ENCODE measurements around the gene CAPS2.

Gene CAPS2

GRCh38 chr12:75308279-75308678 lies 21.8 kb downstream of the CAPS2 start:
- no peak overlapping the region for H3K4me3 ChIP-seq (ENCODE audit: low read depth, low read length)
- no peak for TF ChIP-seq CTCF (conservative IDR thresholded peaks at IDR 0.05; ENCODE audit: low read depth, low read length)
- DNase-seq (ENCODE audit: low read depth) = no peak

- TF ChIP-seq CTCF (conservative IDR thresholded peaks at IDR 0.05; ENCODE audit: low read depth, low read length) = no peak
- DNase-seq (ENCODE audit: low read depth) = no peak
- no peak overlapping the region for H3K4me3 ChIP-seq (ENCODE audit: low read depth, low read length)
Measured at GRCh38 chr12:75305412-75306332, 24.5 kb downstream of the CAPS2 start.

GRCh38 chr12:75302781-75303180 lies 27.3 kb downstream of the CAPS2 start:
- no peak overlapping the region for H3K4me3 ChIP-seq (ENCODE audit: low read depth, low read length)
- no peak for DNase-seq (ENCODE audit: low read depth)
- no peak for TF ChIP-seq CTCF (conservative IDR thresholded peaks at IDR 0.05; ENCODE audit: low read depth, low read length)

- no peak overlapping the region for H3K4me3 ChIP-seq (ENCODE audit: low read depth, low read length)
- DNase-seq (ENCODE audit: low read depth) = no peak
Measured at GRCh38 chr12:75302225-75302624, 27.9 kb downstream of the CAPS2 start.

GRCh38 chr12:75294797-75295196 lies 35.3 kb downstream of the CAPS2 start:
- TF ChIP-seq CTCF (conservative IDR thresholded peaks at IDR 0.05; ENCODE audit: low read depth, low read length) = no peak
- no peak for DNase-seq (ENCODE audit: low read depth)
- H3K4me3 ChIP-seq (ENCODE audit: low read depth, low read length) = no peak overlapping the region

More at GRCh38 chr12:75302225-75302624, 27.9 kb downstream of the CAPS2 start:
- no peak for TF ChIP-seq CTCF (conservative IDR thresholded peaks at IDR 0.05; ENCODE audit: low read depth, low read length)

GRCh38 chr12:75294336-75294735 lies 35.8 kb downstream of the CAPS2 start:
- H3K4me3 ChIP-seq (ENCODE audit: low read depth, low read length) = no peak overlapping the region
- no peak for TF ChIP-seq CTCF (conservative IDR thresholded peaks at IDR 0.05; ENCODE audit: low read depth, low read length)
- no peak for DNase-seq (ENCODE audit: low read depth)

GRCh38 chr12:75291014-75291413 lies 39.1 kb downstream of the CAPS2 start:
- TF ChIP-seq CTCF (conservative IDR thresholded peaks at IDR 0.05; ENCODE audit: low read depth, low read length) = no peak
- H3K4me3 ChIP-seq (ENCODE audit: low read depth, low read length) = no peak overlapping the region
- peak; percentile 7 for DNase-seq (ENCODE audit: low read depth)

Measured in choroid plexus epithelial cell (primary cell).